Islet precursor cell (in vitro differentiated cells): ENCODE measurements around the gene ZIC1.

ENCODE experiments used
- DNase-seq: peaks from one replicate; pipeline ENCODE4 v3.0.0-alpha.2; 2018

The ZIC1 gene

GRCh38 chr3:147380977-147381376 lies 28.2 kb upstream of the ZIC1 start:
- no peak for DNase-seq

DNA sequence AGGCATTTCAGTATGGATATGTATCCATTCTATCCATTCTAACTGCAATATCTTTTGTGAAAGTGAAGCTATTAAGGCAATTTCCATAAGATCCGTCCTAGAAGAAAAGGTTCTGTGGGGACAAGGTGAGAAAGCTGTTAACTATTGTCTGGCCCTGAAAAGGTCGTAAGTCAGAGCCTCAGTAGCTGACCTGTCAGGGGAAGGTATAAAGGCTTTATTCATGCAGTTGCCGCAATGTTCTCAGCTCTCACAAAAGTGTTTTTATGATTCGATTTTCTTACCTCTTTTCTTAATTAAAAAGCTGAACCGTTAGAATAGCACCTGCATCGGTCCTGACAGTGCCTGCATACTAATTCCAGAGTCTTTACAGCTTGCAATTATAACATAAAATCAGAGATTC lies 27.6 kb upstream of the ZIC1 start:
- DNase-seq = no peak

GRCh38 chr3:147383617-147384016 lies 25.5 kb upstream of the ZIC1 start:
- no peak for DNase-seq

DNA sequence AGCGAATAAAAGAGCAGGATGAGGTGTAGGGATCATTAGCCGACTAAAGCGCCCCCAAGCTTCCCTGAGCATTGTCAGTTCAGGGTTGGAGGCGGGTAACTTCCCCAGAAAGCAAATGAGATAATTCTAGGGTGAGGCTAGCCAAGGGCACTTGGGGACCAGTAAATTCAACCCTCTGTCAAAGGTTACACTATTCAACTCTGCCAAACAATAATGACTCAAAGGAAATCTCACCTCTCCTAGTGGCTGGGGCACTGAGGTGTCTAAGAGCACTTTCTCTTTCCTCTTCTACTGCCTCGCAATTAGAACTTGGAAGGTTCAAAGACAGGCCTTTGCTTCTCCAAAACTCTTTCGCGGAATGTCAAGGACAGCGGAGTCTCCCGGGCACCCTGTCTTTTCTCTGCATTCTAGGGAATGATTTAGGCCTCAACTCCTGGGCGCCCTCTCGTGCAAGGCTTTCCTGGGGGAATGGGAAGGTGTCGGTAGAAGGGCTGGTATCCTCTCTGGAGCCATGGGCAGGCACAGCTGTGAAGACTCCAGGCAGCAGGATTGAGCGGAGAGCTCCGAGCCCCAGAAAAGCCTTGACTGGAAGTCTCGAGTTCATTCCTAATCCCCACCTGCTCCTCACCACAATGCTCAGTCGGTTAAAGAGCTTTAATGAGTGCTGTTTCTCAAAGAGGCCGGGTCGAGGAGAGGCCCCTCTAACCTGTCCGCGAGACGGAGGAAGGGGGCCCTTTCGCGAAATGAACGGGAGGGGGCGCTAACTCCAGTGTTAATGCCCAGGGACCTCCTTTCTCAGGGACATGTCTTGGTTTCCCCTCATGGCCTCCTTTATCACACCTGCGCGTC lies 24.7 kb upstream of the ZIC1 start:
- peak; percentile 75 for DNase-seq

DNA sequence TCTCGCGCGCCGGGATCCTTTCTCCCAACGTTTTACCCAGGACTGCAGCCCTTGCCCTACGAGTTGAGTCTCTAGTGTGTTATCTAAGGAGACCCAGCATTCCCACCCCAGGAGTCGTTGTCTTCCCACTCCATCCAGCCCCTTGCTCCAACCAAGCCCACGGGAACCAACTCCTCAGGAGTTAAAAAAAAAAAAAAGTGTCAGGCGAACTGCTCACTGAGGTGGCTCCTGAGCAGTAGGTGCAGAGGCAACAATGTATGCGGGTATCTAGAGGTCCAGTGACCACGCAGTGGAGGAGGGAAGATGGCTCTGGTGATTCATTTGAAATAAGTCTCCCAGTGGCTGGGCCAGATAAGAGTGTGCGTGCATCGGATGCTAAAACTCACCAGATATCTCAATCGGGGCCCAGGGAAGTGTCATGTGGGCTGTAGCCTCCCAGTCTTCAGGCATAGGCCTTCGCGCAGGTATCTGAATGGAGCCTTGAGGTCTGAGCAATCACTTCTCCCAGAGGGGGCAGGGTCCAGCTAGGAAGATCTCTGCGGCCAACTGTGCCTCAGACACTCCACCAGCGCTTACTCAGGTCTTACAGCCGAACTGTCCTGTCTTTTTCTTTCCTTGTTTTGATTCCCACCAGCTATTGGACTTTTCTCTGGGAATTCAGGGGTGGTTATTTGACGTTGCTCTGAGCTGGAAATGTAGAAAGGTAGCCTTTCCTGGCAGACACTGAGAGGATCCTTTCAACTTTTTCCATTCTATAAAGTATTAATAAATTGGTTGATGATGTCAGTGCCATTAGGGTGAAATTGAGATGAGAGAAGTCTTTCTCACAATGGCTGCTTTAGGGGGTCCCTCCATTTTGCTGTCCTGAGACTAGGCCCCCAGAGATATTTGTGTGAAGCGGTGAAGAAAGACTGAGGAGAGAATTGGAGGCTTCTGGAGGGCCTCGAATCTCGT lies 23.8 kb upstream of the ZIC1 start:
- DNase-seq = no peak

- no peak for DNase-seq
Observed at GRCh38 chr3:147387291-147387884, 21.8 kb upstream of the ZIC1 start.

DNA sequence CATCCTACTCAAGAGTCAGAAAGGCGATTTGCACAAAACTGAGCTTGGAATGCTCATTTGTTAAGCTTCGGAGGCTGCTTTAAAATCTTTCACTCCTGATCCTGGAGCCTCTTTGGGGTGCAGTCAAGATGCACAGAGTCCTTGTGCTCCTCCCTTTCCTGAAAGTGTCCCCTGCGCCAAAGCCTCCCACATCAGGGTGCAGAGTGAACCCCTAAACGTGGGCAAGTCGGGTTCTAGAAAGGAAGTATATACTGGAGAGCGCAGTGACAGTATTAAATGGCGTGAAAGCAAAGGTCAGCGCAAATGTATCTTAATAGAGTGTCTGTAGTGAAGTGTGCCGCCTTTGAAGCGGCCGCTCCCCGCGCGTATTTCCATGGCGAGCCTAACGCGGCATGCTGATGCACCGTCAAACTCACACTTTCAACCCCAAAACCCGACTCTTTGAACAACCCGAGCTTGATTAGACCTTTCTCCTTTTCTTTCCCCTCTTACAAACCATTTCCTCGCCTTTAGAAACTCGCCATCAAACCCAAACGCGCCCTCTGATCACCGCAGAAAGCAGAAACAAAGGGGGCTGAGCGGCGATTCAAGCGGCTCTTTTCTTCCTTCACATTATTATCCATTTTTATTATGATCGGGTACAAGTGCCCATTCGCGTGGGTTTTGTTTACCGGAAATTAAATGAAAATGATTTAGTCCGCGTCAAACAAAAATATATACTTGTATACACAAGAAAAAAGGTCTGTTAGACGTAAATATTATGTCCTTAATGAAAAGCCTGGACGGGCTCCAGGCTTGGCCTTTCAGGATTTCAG lies 21.1 kb upstream of the ZIC1 start:
- DNase-seq = no peak

GRCh38 chr3:147388700-147389580 lies 20.2 kb upstream of the ZIC1 start:
- DNase-seq = no peak

DNA sequence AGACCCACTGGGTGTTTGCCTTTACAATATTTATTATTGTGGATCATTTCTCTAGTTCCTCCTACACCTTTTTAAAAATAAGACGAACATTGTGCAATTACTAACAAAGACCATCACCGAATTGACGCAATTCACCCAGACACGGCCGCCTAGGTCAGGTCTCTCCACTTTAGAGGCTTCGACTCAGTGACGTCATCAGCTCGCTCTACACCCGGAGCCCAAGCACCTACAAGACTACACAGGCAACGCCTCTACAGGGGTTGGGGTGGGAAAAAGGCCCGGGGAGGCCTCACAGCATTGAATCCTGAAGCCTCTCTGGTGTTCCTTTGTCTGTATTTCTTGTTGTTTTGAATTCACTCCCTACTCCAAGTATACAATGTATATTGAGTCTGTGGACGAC lies 19.4 kb upstream of the ZIC1 start:
- no peak for DNase-seq

DNA sequence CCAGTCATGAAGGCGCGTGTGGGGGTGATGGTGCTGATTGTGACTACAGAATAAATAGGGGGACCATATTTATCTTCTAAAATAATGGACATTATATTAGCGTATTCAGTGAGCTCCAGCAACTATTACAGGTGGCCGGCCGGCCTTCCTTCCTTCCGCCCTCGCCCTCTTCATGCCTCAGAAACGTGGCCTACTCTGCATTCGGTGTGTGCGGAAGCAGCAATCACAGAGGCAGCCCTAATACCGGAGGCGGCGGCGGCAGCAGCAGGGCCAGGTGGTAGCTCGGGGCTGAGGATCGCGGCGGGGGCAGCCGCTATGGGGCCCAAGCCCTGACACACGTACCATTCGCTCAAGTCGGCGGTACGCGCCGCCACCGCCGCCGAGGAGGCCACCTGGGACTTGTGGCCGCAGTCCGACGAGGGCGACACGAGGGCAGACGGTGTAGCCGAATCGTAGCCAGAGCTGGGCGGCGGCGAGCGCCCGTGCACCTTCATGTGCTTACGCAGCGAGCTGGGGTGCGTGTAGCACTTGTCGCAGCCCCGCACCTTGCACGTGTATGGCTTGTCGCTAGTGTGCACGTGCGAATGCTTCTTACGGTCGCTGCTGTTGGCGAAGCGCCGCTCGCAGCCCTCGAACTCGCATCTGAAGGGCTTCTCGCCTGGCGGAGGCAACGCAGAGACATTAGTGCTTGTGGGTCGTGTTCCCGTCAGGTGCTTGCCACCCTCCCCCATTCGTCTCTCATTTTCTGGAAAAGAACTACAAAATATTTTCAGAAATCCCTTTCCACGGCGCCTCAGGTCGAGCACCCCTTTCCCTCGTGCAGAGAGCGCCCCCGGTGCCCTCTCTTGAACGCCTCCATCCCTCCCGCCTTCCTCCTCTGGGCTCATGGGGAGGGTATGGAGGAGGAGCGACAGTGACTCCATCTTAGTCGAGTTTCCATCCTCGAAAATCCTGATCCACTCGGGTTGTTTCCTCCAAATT lies 18.3 kb upstream of the ZIC1 start:
- no peak for DNase-seq

- DNase-seq = peak; percentile 90
Observed at GRCh38 chr3:147391781-147392624, 17.2 kb upstream of the ZIC1 start.

DNA sequence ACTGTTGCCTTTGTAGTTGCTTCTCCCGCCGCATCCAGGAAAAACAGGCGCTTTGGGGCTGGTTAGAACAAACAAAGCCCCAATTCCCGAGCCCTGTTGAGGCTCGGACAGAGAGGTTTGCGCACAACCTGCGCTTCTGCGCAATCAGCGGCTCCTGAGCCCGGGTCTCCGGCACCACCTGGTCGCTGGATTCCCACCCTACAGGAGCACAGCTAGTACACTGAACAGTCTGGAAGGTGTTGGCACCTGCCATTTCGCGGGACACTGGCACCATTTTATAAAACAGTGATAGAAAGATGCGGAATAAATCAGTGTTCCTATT lies 16.6 kb upstream of the ZIC1 start:
- no peak for DNase-seq

- peak; percentile 84 for DNase-seq
Observed at GRCh38 chr3:147393261-147393942, 15.8 kb upstream of the ZIC1 start.

- DNase-seq = no peak
Observed at GRCh38 chr3:147393943-147394883, 15.0 kb upstream of the ZIC1 start.

DNA sequence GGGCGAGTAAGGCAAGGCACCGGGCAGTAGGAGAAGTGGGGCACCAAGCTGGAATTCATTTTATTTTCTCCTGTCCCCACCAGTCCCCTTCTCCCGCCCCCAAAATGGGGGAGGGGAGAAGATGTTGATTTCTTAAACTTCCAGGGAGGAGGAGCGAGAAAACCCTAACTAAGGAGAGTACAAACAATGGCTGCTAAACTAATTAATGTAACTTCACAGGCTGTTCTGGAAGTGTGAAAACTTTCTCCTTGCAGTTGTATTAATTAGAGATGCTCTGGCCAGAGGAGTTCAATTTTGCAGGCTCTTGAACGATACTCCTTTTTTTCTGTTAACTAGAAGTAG lies 14.3 kb upstream of the ZIC1 start:
- no peak for DNase-seq

GRCh38 chr3:147395899-147396711 lies 13.1 kb upstream of the ZIC1 start:
- DNase-seq = no peak

DNA sequence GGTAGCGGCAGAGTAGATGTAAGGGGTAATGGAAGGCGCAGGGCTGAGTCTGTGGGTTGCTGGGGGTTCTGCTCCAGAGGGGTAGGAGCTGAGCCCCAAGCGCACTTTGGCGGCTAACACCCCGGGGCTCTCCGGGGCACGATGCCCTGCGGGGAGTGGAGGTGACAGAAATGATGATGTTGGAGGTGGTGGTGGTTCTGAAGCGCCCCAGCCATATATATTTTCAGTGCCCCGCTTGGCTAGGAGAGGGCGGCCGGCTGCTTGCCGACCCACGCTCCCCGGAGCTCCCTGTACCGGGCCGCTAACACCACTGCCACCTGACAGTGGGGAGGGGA lies 12.5 kb upstream of the ZIC1 start:
- DNase-seq = no peak
